PC-9 (cell line): ENCODE data around the gene CFH. TPM values are rescaled to one million over a fixed set of nuclear protein-coding genes. Genes with fewer than 3 reads are reported as not detected.
"Not testable (repeated sequence)": the region's sequence is repeated elsewhere in the genome, so short reads cannot be mapped to it uniquely, and the experiment has no call there.

Experiments
- BruUV-seq: library from RNA; stranded (reverse); fragments of 400-500 nt; replicated peaks from 2 replicates; lab custom pipeline; 2021; lab: Mats Ljungman, UMichigan
- CTCF ChIA-PET: fragments of 300-600 bp; sonication (Branson Sonifier 250); formaldehyde crosslinking; loops from one replicate; lab custom pipeline; 2022; ENCODE audit warnings: antibody characterized with exemption; lab: Charles Lee
- POLR2A ChIA-PET: fragments of 300-600 bp; sonication (Branson Sonifier 250); formaldehyde crosslinking; loops from one replicate; lab custom pipeline; 2022; ENCODE audit warnings: antibody characterized with exemption; ENCODE audit not compliant: unreplicated experiment; lab: Charles Lee
- DNase-seq, 2 experiments: peaks; one replicate each; pipeline versions ENCODE4 v3.0.0 to v3.0.0-alpha.2; 2015 to 2022; ENCODE audit warnings: mixed read lengths in 1 of 2
- H2AFZ ChIP-seq: fragments of 200-600 bp; sonication (generic); 2 replicates; pipeline ENCODE4 v1.8.1; 2017; ENCODE audit warnings: antibody characterized with exemption
- H3F3A ChIP-seq: fragments of 200-600 bp; sonication (generic); 2 replicates; pipeline ENCODE4 v1.8.1; 2017; ENCODE audit warnings: antibody characterized with exemption, mild to moderate bottlenecking, low read depth; ENCODE audit not compliant: insufficient read depth
- H3K27ac ChIP-seq: fragments of 200-600 bp; sonication (generic); 2 replicates; pipeline ENCODE4 v1.6.1; 2016; ENCODE audit warnings: mixed run types
- H3K27me3 ChIP-seq: fragments of 200-600 bp; sonication (generic); 2 replicates; pipeline ENCODE4 v1.6.1; 2016; ENCODE audit warnings: low read depth, mixed run types; ENCODE audit not compliant: insufficient read depth
- H3K36me3 ChIP-seq: fragments of 200-600 bp; sonication (generic); 2 replicates; pipeline ENCODE4 v1.6.1; 2016; ENCODE audit warnings: low read depth, mixed run types
- H3K4me1 ChIP-seq: fragments of 200-600 bp; sonication (generic); replicated peaks from 2 replicates; pipeline ENCODE4 v1.6.1; 2016; ENCODE audit warnings: mixed run types; ENCODE audit not compliant: insufficient read depth
- H3K4me2 ChIP-seq: fragments of 200-600 bp; sonication (generic); 2 replicates; pipeline ENCODE4 v1.6.1; 2017; ENCODE audit warnings: mixed run types
- H3K4me3 ChIP-seq: fragments of 200-600 bp; sonication (generic); 2 replicates; pipeline ENCODE4 v1.6.1; 2016; ENCODE audit warnings: mixed run types
- H3K79me2 ChIP-seq: fragments of 200-600 bp; sonication (generic); 2 replicates; pipeline ENCODE4 v1.6.1; 2017; ENCODE audit warnings: low read depth, mixed run types
- H3K9me2 ChIP-seq: fragments of 200-600 bp; sonication (generic); 2 replicates; pipeline ENCODE4 v1.8.1; 2017; ENCODE audit warnings: mild to moderate bottlenecking; ENCODE audit not compliant: insufficient read depth
- H3K9me3 ChIP-seq: fragments of 200-600 bp; sonication (generic); 2 replicates; pipeline ENCODE4 v1.8.1; 2016; ENCODE audit warnings: low read depth; ENCODE audit not compliant: insufficient read depth
- H4K20me1 ChIP-seq: fragments of 200-600 bp; sonication (generic); 2 replicates; pipeline ENCODE4 v1.8.1; 2017; ENCODE audit not compliant: insufficient read depth
- CTCF ChIP-seq: fragments of 200-600 bp; sonication (generic); conservative IDR thresholded peaks from 2 replicates; pipeline ENCODE4 v1.6.1; 2017; ENCODE audit warnings: mixed run types, antibody characterized with exemption, mild to moderate bottlenecking, moderate library complexity
- EZH2 ChIP-seq: fragments of 200-600 bp; sonication (generic); IDR thresholded peaks from 2 replicates; pipeline ENCODE4 v1.8.0; 2017; ENCODE audit warnings: antibody characterized with exemption, low read depth
- intact Hi-C: fragments of 100-400 bp; cut with micrococcal nuclease; formaldehyde crosslinking; loops from one replicate; pipeline ENCODE4 v1.10.0; 2022; ENCODE audit not compliant: unreplicated experiment
- total RNA-seq: library from RNA; stranded (reverse); gene quantifications from 2 replicates; pipeline ENCODE4 v1.2.3, GENCODE V29; 2021

CFH gene
- total RNA-seq, 1 experiment from 2014 or later: 3.8 TPM

GRCh38 chr1:196743244-196743643 lies 91.4 kb downstream of the CFH start:
- H3K9me3 ChIP-seq, H3K9me2 ChIP-seq, H3F3A ChIP-seq, CTCF ChIA-PET, DNase-seq, H3K27me3 ChIP-seq, BruUV-seq, H3K4me3 ChIP-seq, POLR2A ChIA-PET, H3K36me3 ChIP-seq, H3K4me1 ChIP-seq, H4K20me1 ChIP-seq, H3K79me2 ChIP-seq, H3K27ac ChIP-seq: not testable (repeated sequence)
- intact Hi-C loops: loop anchor here (5.0 kb wide), 1 partner anchor 614 kb away; no protein-coding TSS in a partner anchor
- Histone ChIP-seq H2AFZ (0 out of 2 replicates have a peak overlapping the region, but pooled peaks have one; percentile 39), H3K4me2 (peak overlapping the region; percentile 18)
- TF ChIP-seq CTCF: peak; percentile 75

- H3K36me3 ChIP-seq, H3K9me3 ChIP-seq, POLR2A ChIA-PET, H3K27me3 ChIP-seq, BruUV-seq, DNase-seq, H3F3A ChIP-seq, H3K4me2 ChIP-seq, H3K4me3 ChIP-seq, H3K27ac ChIP-seq, H3K9me2 ChIP-seq, intact Hi-C loops, H2AFZ ChIP-seq, CTCF ChIA-PET, H3K79me2 ChIP-seq, H3K4me1 ChIP-seq, H4K20me1 ChIP-seq: not testable (repeated sequence)
Measured at GRCh38 chr1:196765019-196765740, 113.3 kb downstream of the CFH start.

- H2AFZ ChIP-seq, intact Hi-C loops, H3K9me2 ChIP-seq, POLR2A ChIA-PET, H3K27ac ChIP-seq, H3K4me3 ChIP-seq, H3K4me2 ChIP-seq, H3K4me1 ChIP-seq, H3K27me3 ChIP-seq, H3K36me3 ChIP-seq, H3F3A ChIP-seq, BruUV-seq, H3K79me2 ChIP-seq, DNase-seq, H4K20me1 ChIP-seq, H3K9me3 ChIP-seq: not testable (repeated sequence)
- CTCF ChIA-PET: interaction anchor here (0.6 kb wide), 1 partner anchor 630 kb away, joined by 10 read pairs; no protein-coding TSS in a partner anchor
Measured at GRCh38 chr1:196769823-196770222, 118.0 kb downstream of the CFH start.

GRCh38 chr1:196773713-196774112 lies 121.9 kb downstream of the CFH start:
- Histone ChIP-seq H3K4me3 (no peak overlapping the region), H3F3A (no peaks in the 10 kb centered on the region), H3K4me2 (no peak overlapping the region), H3K9me3 (no peaks in the 10 kb centered on the region), H3K4me1 (no peaks in the 10 kb centered on the region), H3K79me2 (no peaks in the 10 kb centered on the region), H3K9me2 (no peaks in the 10 kb centered on the region), H2AFZ (no peak overlapping the region), H3K27ac (no peak overlapping the region), H4K20me1 (no peaks in the 10 kb centered on the region), H3K27me3 (no peaks in the 10 kb centered on the region), H3K36me3 (no peaks in the 10 kb centered on the region)
- BruUV-seq: no TSS peak
- no peak for DNase-seq
- no peak for TF ChIP-seq EZH2
- no peak for TF ChIP-seq CTCF
- POLR2A ChIA-PET: no interaction called here
- intact Hi-C loops: no loop called here
- CTCF ChIA-PET: no interaction called here
